ENCODE measurements around the gene TAF11L6. TPM values are rescaled to one million over a fixed set of nuclear protein-coding genes. Genes with fewer than 3 reads are reported as not detected.
"Not testable (repeated sequence)": the region's sequence is repeated elsewhere in the genome, so short reads cannot be mapped to it uniquely, and the experiment has no call there.

The TAF11L6 gene
- total and polyA plus RNA-seq, 2 of the 8 experiments (the other 6 are each of a cell fraction or from before 2014, with no cell fraction given): not detected

DNA sequence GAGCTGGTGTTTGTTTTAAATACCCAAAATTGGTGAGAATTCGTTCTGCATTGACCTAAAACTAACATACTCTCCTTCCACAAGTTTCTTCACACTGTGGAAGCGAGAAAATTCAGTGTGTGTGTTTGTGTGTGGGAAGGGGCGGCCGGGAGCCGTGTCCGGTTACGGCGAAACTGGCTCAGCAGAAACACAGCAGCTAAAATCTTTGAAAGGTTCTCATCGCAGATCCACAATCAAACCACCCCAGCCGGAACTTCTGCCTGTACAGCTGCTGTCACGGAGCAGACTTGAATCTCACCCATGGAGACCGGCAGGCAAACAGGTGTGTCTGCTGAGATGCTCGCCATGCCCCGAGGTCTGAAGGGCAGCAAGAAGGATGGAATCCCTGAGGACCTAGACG lies 3.5 kb upstream of the TAF11L6 start, which contains the start of gene TAF11L5:
Gene TAF11L5, plus strand, starts transcription at position 301 of the 400 bp plus-strand sequence.
- H3K4me2 ChIP-seq (ENCODE audit: insufficient read depth in 1 of 2, low read depth in 2 of 2, low read length in 2 of 2); POLR2A ChIA-PET (ENCODE audit: partially characterized antibody); H3K9me3 ChIP-seq (ENCODE audit: insufficient read depth in 2 of 2, low read depth in 1 of 2, low read length in 1 of 2); H3K79me1 ChIP-seq (ENCODE audit: low read depth, low read length); H2AK5ac ChIP-seq (ENCODE audit: low read depth, low read length); H2BK12ac ChIP-seq (ENCODE audit: low read depth, low read length); H3K4ac ChIP-seq (replicated peaks; ENCODE audit: insufficient read length, low read depth, low read length); H2AFZ ChIP-seq (ENCODE audit: low read length); H2BK20ac ChIP-seq (ENCODE audit: low read length); H3K23me2 ChIP-seq (ENCODE audit: low read depth, low read length); H3K27ac ChIP-seq (ENCODE audit: low read depth, low read length); H3K4me1 ChIP-seq (replicated peaks in 1 of 4; ENCODE audit: control insufficient read depth in 3 of 4, insufficient read depth in 4 of 4, low read length in 3 of 4); H4K8ac ChIP-seq (ENCODE audit: extremely low read depth, insufficient read depth, low read length); H4K91ac ChIP-seq (replicated peaks; ENCODE audit: insufficient read length, low read length); H3K23ac ChIP-seq (ENCODE audit: insufficient read length); H2BK5ac ChIP-seq (ENCODE audit: low read depth, low read length); H2BK15ac ChIP-seq (ENCODE audit: low read length); H4K5ac ChIP-seq (ENCODE audit: insufficient read length, low read depth, low read length); H2BK120ac ChIP-seq (replicated peaks; ENCODE audit: low read depth, low read length); CTCF ChIA-PET (ENCODE audit: partially characterized antibody); H3K4me3 ChIP-seq (ENCODE audit: extremely low read depth in 1 of 4, insufficient read depth in 2 of 4, low read depth in 3 of 4, low read length in 4 of 4); H3K27me3 ChIP-seq (replicated peaks in 1 of 4; ENCODE audit: control insufficient read depth in 3 of 4, extremely low read depth in 1 of 4, insufficient read depth in 3 of 4, low read length in 3 of 4); H3K9ac ChIP-seq (replicated peaks in 1 of 4; ENCODE audit: extremely low read depth in 1 of 4, low read depth in 3 of 4, low read length in 3 of 4); H3K14ac ChIP-seq (ENCODE audit: insufficient read length); H3K79me2 ChIP-seq (ENCODE audit: control insufficient read depth in 1 of 2, insufficient read depth in 2 of 2, low read length in 2 of 2); H3K18ac ChIP-seq (ENCODE audit: extremely low read depth, low read length); FAIRE-seq; DNase-seq (ENCODE audit: low read depth in 1 of 2, low spot score in 2 of 2); H3K36me3 ChIP-seq (ENCODE audit: control insufficient read depth in 2 of 4, insufficient read depth in 4 of 4, low read length in 3 of 4); H3K56ac ChIP-seq (replicated peaks; ENCODE audit: insufficient read length, low read depth, low read length); H4K20me1 ChIP-seq (replicated peaks in 1 of 2; ENCODE audit: control insufficient read depth in 1 of 2, insufficient read depth in 2 of 2, low read length in 2 of 2): not testable (repeated sequence)
- WGBS, 2 experiments (ENCODE audit: extremely low coverage in 1 of 2, insufficient coverage in 1 of 2, insufficient read length in 1 of 2, insufficient replicate concordance in 2 of 2, low coverage in 1 of 2, low lambda C conversion rate in 2 of 2, missing lambda C conversion rate in 1 of 2): no CpG with 5 or more reads among the region's 15 CpGs

DNA sequence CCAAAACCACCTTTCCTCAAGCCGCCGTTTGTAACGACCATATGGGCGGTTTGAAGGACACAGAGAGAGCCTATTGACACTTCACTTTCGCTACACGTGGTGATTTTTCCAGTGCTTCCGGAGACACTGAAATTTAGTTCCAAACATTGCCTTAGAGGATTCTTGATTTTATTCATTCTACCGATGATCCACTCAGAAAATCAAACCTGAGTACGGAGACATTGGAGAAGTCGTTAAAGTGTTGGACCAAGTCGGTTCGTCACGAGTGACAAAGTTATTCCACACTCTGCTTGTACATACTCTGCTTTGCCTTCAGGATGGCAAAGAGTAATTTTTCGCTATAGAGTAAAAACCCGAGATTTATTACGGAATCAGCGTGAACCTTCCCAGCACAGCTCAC lies 2.0 kb upstream of the TAF11L6 start:
- H3K9ac ChIP-seq (replicated peaks in 1 of 4; ENCODE audit: extremely low read depth in 1 of 4, low read depth in 3 of 4, low read length in 3 of 4); H3K4me2 ChIP-seq (ENCODE audit: insufficient read depth in 1 of 2, low read depth in 2 of 2, low read length in 2 of 2); H3K4me1 ChIP-seq (replicated peaks in 1 of 4; ENCODE audit: control insufficient read depth in 3 of 4, insufficient read depth in 4 of 4, low read length in 3 of 4); H3K27me3 ChIP-seq (replicated peaks in 1 of 4; ENCODE audit: control insufficient read depth in 3 of 4, extremely low read depth in 1 of 4, insufficient read depth in 3 of 4, low read length in 3 of 4); H4K8ac ChIP-seq (ENCODE audit: extremely low read depth, insufficient read depth, low read length); H3K4me3 ChIP-seq (ENCODE audit: extremely low read depth in 1 of 4, insufficient read depth in 2 of 4, low read depth in 3 of 4, low read length in 4 of 4); H3K9me3 ChIP-seq (ENCODE audit: insufficient read depth in 2 of 2, low read depth in 1 of 2, low read length in 1 of 2); H3K23ac ChIP-seq (ENCODE audit: insufficient read length); H3K36me3 ChIP-seq (ENCODE audit: control insufficient read depth in 2 of 4, insufficient read depth in 4 of 4, low read length in 3 of 4); H2BK12ac ChIP-seq (ENCODE audit: low read depth, low read length); H2BK120ac ChIP-seq (replicated peaks; ENCODE audit: low read depth, low read length); H3K79me1 ChIP-seq (ENCODE audit: low read depth, low read length); H3K18ac ChIP-seq (ENCODE audit: extremely low read depth, low read length); H4K20me1 ChIP-seq (replicated peaks in 1 of 2; ENCODE audit: control insufficient read depth in 1 of 2, insufficient read depth in 2 of 2, low read length in 2 of 2); H4K91ac ChIP-seq (replicated peaks; ENCODE audit: insufficient read length, low read length); H3K23me2 ChIP-seq (ENCODE audit: low read depth, low read length); FAIRE-seq; H2AK5ac ChIP-seq (ENCODE audit: low read depth, low read length); H2AFZ ChIP-seq (ENCODE audit: low read length); H3K27ac ChIP-seq (ENCODE audit: low read depth, low read length); H2BK20ac ChIP-seq (ENCODE audit: low read length); POLR2A ChIA-PET (ENCODE audit: partially characterized antibody); H2BK15ac ChIP-seq (ENCODE audit: low read length); H3K14ac ChIP-seq (ENCODE audit: insufficient read length); H3K56ac ChIP-seq (replicated peaks; ENCODE audit: insufficient read length, low read depth, low read length); CTCF ChIA-PET (ENCODE audit: partially characterized antibody); H3K79me2 ChIP-seq (ENCODE audit: control insufficient read depth in 1 of 2, insufficient read depth in 2 of 2, low read length in 2 of 2); H4K5ac ChIP-seq (ENCODE audit: insufficient read length, low read depth, low read length); H3K4ac ChIP-seq (replicated peaks; ENCODE audit: insufficient read length, low read depth, low read length); H2BK5ac ChIP-seq (ENCODE audit: low read depth, low read length): not testable (repeated sequence)
- 88% methylated on average over 10 of the region's 17 CpGs; no CpG with 5 or more reads in 1 of the 2 experiments for WGBS, 2 experiments (ENCODE audit: extremely low coverage in 1 of 2, insufficient coverage in 1 of 2, insufficient read length in 1 of 2, insufficient replicate concordance in 2 of 2, low coverage in 1 of 2, low lambda C conversion rate in 2 of 2, missing lambda C conversion rate in 1 of 2)
- DNase-seq (ENCODE audit: low read depth in 1 of 2, low spot score in 2 of 2): peak in 1 of 2 experiments; percentile 59
